Activated B cell treated with CpG ODN at 0.5 μM for 24 hours (primary cell): ENCODE measurements around the gene GIPC2. TPM values are rescaled to one million over a fixed set of nuclear protein-coding genes. Genes with fewer than 3 reads are reported as not detected.

ENCODE experiments used
- ATAC-seq: fragments of 200-7000 bp; cut with Tn5 transposase; one replicate; pipeline ENCODE4 v1.10.0; 2021; ENCODE audit warnings: low read depth, mild to moderate bottlenecking, moderate library complexity
- CTCF ChIA-PET: fragments of 350-600 bp; sonication (Branson Sonifier 250); formaldehyde crosslinking; loops from one replicate; lab custom pipeline; 2021; ENCODE audit warnings: antibody characterized with exemption; lab: Charles Lee
- POLR2A ChIA-PET: fragments of 350-600 bp; sonication (Branson Sonifier 250); formaldehyde crosslinking; loops from one replicate; lab custom pipeline; 2021; ENCODE audit warnings: antibody characterized with exemption; lab: Charles Lee
- DNase-seq: peaks from one replicate; pipeline ENCODE4 v3.0.0; 2022
- H3K27ac Mint-ChIP-seq: one replicate; pipeline ENCODE4 v1.8.0; 2020; ENCODE audit warnings: mixed read lengths
- H3K27me3 Mint-ChIP-seq: one replicate; pipeline ENCODE4 v1.8.0; 2021; ENCODE audit warnings: mixed read lengths
- H3K36me3 Mint-ChIP-seq: one replicate; pipeline ENCODE4 v1.8.0; 2021; ENCODE audit warnings: low read depth, mixed read lengths
- H3K4me1 Mint-ChIP-seq: one replicate; pipeline ENCODE4 v1.8.0; 2021; ENCODE audit warnings: mixed read lengths
- H3K4me3 Mint-ChIP-seq: one replicate; pipeline ENCODE4 v1.8.0; 2020; ENCODE audit warnings: mild to moderate bottlenecking, mixed read lengths
- H3K9me3 Mint-ChIP-seq: one replicate; pipeline ENCODE4 v1.8.0; 2020; ENCODE audit warnings: mixed read lengths
- CTCF ChIP-seq: fragments of 200-600 bp; IDR thresholded peaks from one replicate; pipeline ENCODE4 v1.8.0; 2022; ENCODE audit warnings: antibody characterized with exemption, mild to moderate bottlenecking
- intact Hi-C: fragments of 100-400 bp; cut with micrococcal nuclease; formaldehyde crosslinking; loops from one replicate; pipeline ENCODE4 v1.15.1; 2024
- total RNA-seq: library from RNA; stranded (reverse); gene quantifications from 2 replicates; pipeline ENCODE4 v1.2.3, GENCODE V29; 2022

The GIPC2 gene
- total RNA-seq, 1 donor from 2014 or later, result not detected

GRCh38 chr1:78086697-78087096 is 40.9 kb downstream of the GIPC2 start:
- CTCF ChIA-PET, result no interaction called here
- H3K36me3 Mint-ChIP-seq, result peaks cover 13% of the 10 kb centered on the region
- intact Hi-C loops, result no loop called here
- peaks cover 4% of the 10 kb centered on the region for H3K4me1 Mint-ChIP-seq
- TF ChIP-seq CTCF, result no peak
- H3K4me3 Mint-ChIP-seq, result no peak overlapping the region
- POLR2A ChIA-PET, result no interaction called here
- ATAC-seq (no peak), DNase-seq (no peak)
- H3K27me3 Mint-ChIP-seq, result no peaks in the 10 kb centered on the region
- no peak overlapping the region for H3K27ac Mint-ChIP-seq
- H3K9me3 Mint-ChIP-seq, result peaks cover 20% of the 10 kb centered on the region

GRCh38 chr1:78088015-78088414 is 42.2 kb downstream of the GIPC2 start:
- DNase-seq, result no peak
- Mint-ChIP-seq H3K4me1 (peaks cover 4% of the 10 kb centered on the region), H3K4me3 (no peak overlapping the region), H3K27me3 (no peaks in the 10 kb centered on the region), H3K36me3 (peaks cover 13% of the 10 kb centered on the region), H3K9me3 (peaks cover 20% of the 10 kb centered on the region), H3K27ac (no peak overlapping the region)
- ChIA-PET POLR2A (no interaction called here), CTCF (no interaction called here)
- ATAC-seq, result no peak
- no peak for TF ChIP-seq CTCF
- intact Hi-C loops, result no loop called here

GRCh38 chr1:78088486-78088885 is 42.7 kb downstream of the GIPC2 start:
- TF ChIP-seq CTCF, result no peak
- ATAC-seq (no peak), DNase-seq (no peak)
- H3K4me1 Mint-ChIP-seq, result peaks cover 4% of the 10 kb centered on the region
- no peaks in the 10 kb centered on the region for H3K27me3 Mint-ChIP-seq
- POLR2A ChIA-PET, result no interaction called here
- peaks cover 20% of the 10 kb centered on the region for H3K9me3 Mint-ChIP-seq
- H3K36me3 Mint-ChIP-seq, result peaks cover 13% of the 10 kb centered on the region
- CTCF ChIA-PET, result no interaction called here
- intact Hi-C loops, result no loop called here
- H3K27ac Mint-ChIP-seq, result no peak overlapping the region
- H3K4me3 Mint-ChIP-seq, result no peak overlapping the region

- peaks cover 20% of the 10 kb centered on the region for H3K9me3 Mint-ChIP-seq
- H3K4me3 Mint-ChIP-seq, result no peak overlapping the region
- H3K36me3 Mint-ChIP-seq, result peaks cover 13% of the 10 kb centered on the region
- CTCF ChIA-PET, result no interaction called here
- ATAC-seq (no peak), DNase-seq (no peak)
- no peaks in the 10 kb centered on the region for H3K27me3 Mint-ChIP-seq
- TF ChIP-seq CTCF, result no peak
- peaks cover 4% of the 10 kb centered on the region for H3K4me1 Mint-ChIP-seq
- no peak overlapping the region for H3K27ac Mint-ChIP-seq
- POLR2A ChIA-PET, result no interaction called here
- intact Hi-C loops, result no loop called here
Measured at GRCh38 chr1:78089010-78089409, 43.2 kb downstream of the GIPC2 start.

GRCh38 chr1:78090472-78091133 is 44.8 kb downstream of the GIPC2 start:
- Mint-ChIP-seq H3K27me3 (no peaks in the 10 kb centered on the region), H3K4me1 (no peaks in the 10 kb centered on the region), H3K27ac (no peak overlapping the region), H3K4me3 (no peak overlapping the region), H3K9me3 (peaks cover 13% of the 10 kb centered on the region), H3K36me3 (peaks cover 10% of the 10 kb centered on the region)
- POLR2A ChIA-PET, result no interaction called here
- no peak for DNase-seq
- TF ChIP-seq CTCF, result no peak
- no peak for ATAC-seq
- intact Hi-C loops, result no loop called here
- CTCF ChIA-PET, result no interaction called here
